GM19468 (cell line): ENCODE results near the gene SAMD3.
"Not testable (repeated sequence)": the region's sequence is repeated elsewhere in the genome, so short reads cannot be mapped to it uniquely, and the experiment has no call there.

ENCODE experiments used
- ATAC-seq: cut with Tn5 transposase; IDR thresholded peaks from one replicate; pipeline ENCODE4 v1.9.1; 2021; ENCODE audit warnings: mild to moderate bottlenecking, moderate library complexity, moderate number of reproducible peaks; ENCODE audit not compliant: unreplicated experiment; ENCODE audit errors: extremely low read depth

Gene SAMD3

GRCh38 chr6:130183271-130184222, 39.2 kb downstream of the SAMD3 start:
- no peak for ATAC-seq

GRCh38 chr6:130182466-130182865, 40.3 kb downstream of the SAMD3 start:
- no peak for ATAC-seq

DNA sequence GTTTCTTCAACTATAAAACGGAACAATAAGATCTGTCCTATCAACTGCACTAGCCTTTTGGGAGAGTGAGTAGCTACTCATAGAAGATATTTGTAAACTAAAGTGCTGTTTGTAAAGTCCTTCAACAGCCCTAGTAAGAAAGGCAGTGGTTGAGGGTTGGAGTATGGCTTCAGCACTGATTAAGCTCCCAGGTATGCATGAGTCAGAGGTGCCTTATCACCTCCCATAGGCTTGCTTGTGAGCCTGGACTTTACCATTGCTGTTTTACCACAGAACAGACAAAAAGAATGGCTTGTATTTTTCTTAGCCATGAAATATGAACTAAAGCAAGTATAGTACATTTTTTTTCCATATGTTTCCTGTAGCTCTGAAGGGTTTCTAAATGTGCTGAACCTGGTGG, 44.1 kb downstream of the SAMD3 start:
- ATAC-seq = no peak

DNA sequence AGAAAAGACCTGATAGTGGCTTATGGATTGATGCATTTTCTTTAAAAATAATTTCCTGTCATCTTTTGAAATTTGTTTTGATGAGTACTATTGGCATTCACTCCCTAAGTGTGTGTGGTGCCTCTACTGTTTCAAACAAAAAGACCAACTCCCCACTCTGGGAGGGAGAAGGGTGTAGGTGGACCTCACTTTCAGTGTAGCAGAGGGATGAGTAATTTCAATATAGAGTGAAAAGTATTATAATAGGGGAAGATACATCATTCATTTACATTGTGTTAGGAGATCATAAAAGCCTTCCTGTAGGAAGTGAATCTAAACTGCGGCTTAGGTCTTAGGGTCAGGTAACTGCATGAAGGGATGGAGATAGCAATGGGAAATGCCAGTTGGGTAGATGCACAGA, 46.4 kb downstream of the SAMD3 start:
- no peak for ATAC-seq

GRCh38 chr6:130173377-130174004, 49.3 kb downstream of the SAMD3 start:
- ATAC-seq = not testable (repeated sequence)

DNA sequence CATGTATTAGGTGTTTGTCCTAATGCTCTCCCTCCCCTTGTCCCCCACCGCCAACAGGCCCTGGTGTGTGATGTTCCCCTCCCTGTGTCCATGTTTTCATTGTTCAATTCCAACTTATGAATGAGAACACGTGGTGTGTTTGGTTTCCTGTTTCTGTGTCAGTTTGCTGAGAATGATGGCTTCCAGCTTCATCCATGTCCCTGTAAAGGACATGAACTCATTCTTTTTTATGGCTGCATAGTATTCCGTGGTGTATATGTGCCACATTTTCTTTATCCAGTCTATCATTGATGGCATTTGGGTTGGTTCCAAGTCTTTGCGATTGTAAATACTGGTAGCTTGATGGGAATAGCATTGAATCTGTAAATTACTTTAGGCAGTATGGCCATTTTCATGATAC, 52.6 kb downstream of the SAMD3 start:
- ATAC-seq = not testable (repeated sequence)

- no peak for ATAC-seq
These were observed 55.1 kb downstream of the SAMD3 start for GRCh38 chr6:130167655-130168054.

GRCh38 chr6:130164251-130164650, 58.5 kb downstream of the SAMD3 start:
- no peak for ATAC-seq

- no peak for ATAC-seq
These were observed 59.5 kb downstream of the SAMD3 start for GRCh38 chr6:130163266-130163665.

GRCh38 chr6:130162421-130162820, 60.3 kb downstream of the SAMD3 start:
- ATAC-seq = no peak

DNA sequence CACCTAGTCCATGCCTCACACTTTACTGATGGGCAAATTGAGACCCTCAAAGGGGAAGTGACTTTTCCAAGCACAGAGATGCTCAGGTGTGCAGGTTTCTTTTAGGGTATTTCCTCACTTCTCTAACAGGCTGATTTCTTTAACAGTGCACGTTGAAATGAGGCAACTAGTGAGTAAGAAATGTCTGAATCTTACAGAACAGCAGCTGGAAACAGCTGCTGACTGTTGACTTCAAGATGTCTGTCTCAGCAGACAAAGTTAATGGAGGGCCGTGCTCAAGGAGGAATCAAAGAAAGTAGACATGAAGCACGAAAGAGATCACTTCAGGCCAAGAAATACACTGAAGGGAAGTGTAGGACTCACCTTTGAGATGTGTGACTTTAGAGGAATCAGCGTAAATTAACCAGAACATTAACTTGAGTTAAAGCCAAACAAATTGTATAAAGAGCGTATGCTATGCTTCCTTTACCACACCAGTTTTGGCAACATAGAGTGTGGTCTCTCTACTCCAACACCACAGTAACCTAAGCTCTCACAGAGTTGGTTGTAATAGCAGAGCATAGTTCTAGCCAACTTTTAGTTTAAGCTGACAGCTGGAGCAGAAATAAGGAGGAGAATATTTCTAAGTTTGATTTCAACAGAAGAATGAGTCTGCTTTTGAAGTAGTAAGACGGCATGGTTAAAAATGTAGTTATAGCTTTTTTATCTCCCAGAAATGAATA, 60.9 kb downstream of the SAMD3 start:
- no peak for ATAC-seq

DNA sequence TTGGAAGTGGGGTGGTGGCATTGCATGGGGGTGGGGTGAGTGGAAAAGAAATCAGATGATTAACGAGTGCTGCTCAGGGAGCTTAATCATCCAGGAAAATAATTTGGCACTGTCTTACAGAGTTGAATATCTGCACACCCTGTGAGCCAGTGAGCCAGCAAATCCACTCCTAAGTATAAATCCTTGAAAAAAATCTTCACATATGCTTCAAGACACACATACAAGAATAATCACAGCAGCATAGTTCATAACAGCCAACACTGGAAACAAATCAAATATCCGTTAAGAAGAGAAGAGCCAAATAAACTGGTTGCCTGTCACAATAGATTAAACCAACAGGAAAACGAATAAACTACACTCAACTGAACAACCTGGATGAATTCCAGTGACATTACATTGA, 62.8 kb downstream of the SAMD3 start:
- ATAC-seq = no peak

- no peak for ATAC-seq
These were observed 64.2 kb downstream of the SAMD3 start for GRCh38 chr6:130158548-130158947.

DNA sequence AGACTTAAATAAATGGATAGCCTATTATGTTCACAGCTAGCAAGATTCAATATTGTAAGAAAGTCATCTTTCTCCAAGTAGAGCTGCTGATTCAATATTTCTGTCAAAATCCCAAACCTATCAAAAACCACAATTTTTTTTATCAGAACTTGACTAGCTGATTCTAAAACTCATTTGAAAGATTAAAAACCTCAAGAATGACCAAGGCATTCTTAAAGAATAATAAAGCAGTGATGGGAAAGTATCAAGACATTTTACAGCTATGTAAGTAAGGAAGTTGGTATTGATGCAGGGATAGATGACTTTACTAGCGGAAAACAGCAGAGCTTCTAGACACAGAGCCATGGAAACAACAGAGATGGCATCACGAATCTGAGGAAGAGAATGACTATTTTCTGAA, 64.7 kb downstream of the SAMD3 start:
- no peak for ATAC-seq

DNA sequence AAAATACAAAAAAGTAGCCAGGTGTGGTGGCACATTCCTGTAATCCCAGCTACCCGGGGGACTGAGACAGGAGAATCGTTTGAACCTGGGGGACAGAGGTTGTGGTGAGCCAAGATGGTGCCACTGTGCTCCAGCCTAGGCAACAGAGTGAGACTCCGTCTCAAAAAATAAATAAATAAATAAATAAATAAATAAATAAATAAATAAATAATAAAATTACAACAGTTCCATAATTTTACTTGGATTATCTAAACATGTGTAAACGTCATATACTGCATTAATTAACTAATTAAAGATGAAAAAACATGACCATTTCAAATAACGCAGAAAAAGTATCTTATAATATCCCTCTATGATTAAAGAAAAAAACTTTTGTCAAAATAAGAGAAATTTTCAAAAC, 65.8 kb downstream of the SAMD3 start:
- ATAC-seq = no peak

GRCh38 chr6:130152908-130153510, 69.7 kb downstream of the SAMD3 start:
- ATAC-seq = no peak

DNA sequence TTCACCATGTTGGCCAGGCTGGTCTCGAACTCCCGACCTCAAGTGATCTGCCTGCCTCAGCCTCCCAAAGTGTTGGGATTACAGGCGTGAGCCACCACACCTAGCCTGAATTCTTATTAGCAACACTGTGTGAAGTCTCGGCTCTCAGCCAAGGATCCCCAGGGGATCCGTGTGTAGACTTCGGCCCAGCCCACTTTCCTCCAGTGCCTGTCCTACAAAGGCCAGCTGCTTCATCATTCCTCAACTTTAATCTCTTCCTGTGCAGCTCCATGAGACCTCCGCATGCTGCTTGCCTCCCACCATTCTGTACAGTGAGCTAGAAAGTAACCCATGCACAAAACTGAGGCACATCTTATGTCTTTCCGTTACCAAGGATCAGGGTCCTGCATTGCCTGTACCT, 71.8 kb downstream of the SAMD3 start:
- no peak for ATAC-seq

GRCh38 chr6:130149016-130149415, 73.7 kb downstream of the SAMD3 start:
- not testable (repeated sequence) for ATAC-seq

DNA sequence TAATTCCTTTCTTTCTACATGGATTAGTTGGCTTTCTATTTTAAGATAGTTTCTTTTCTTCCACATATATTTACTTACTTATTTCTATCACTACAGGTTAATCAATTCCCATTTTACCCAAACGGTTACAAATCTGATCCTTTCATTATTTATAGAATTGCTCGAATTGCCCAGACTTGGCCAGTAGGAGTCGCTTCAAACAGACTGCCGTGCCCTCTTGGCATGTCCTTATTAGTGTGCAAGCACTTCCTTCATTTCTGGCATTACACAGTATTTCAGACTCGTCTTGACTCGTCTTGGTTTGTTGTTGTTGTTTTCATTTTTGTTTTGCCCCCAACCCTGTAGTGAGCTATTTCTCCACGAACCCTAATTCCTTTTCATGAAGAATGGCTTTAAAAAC, 74.6 kb downstream of the SAMD3 start:
- no peak for ATAC-seq

DNA sequence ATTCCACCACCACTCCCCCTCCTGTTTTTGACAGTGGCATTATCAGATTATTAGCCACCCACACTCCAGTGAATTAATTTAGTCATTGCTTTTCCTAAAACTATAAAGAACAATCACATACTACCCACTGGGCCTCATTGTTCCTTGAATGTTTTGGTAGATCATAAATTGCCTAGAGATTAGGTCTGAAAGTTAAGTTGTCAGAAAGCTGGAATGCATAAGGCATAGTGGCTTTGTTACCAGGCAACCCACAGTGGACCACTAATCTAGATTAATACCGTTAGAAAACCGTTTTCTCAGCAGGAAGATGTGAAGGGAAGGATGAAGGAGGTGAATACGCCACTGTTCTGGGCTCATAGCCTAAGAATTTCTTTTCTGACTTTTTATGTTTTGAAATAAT, 75.6 kb downstream of the SAMD3 start:
- no peak for ATAC-seq

- ATAC-seq = no peak
These were observed 79.0 kb downstream of the SAMD3 start for GRCh38 chr6:130143709-130144108.
